SK-N-SH (cell line): ENCODE results near the gene TLE6. TPM values are rescaled to one million over a fixed set of nuclear protein-coding genes. Genes with fewer than 3 reads are reported as not detected.

Experiments used
- CTCF ChIA-PET: fragments of 300-600, 350-600 bp; formaldehyde crosslinking; extraction: SDS; loops from one replicate; lab custom pipeline; 2021; lab: Yijun Ruan, JAX
- POLR2A ChIA-PET: fragments of 350-600 bp; sonication (Branson Sonifier 250); formaldehyde crosslinking; extraction: SDS; loops from one replicate; lab custom pipeline; 2020; ENCODE audit warnings: antibody characterized with exemption, inconsistent platforms; lab: Yijun Ruan, JAX
- DNase-seq: peaks from one replicate; pipeline ENCODE4 v3.0.0; 2012
- H2AFZ ChIP-seq: fragments of 200-600 bp; sonication (generic); 2 replicates; pipeline ENCODE4 v1.8.1; 2016; ENCODE audit warnings: antibody characterized with exemption, mild to moderate bottlenecking, low read depth
- H3F3A ChIP-seq: fragments of 200-600 bp; sonication (generic); replicated peaks from 2 replicates; pipeline ENCODE3; 2016; ENCODE audit warnings: antibody characterized with exemption, mild to moderate bottlenecking; ENCODE audit not compliant: insufficient read depth
- H3K27ac ChIP-seq, 2 experiments: fragments of 200-500 bp in 1 of 2; fragments of 200-600 bp in 1 of 2; sonication (Bioruptor generic) in 1 of 2; sonication (generic), shearing (Covaris generic) in 1 of 2; 2 replicates each; pipeline versions ENCODE4 v1.5.1 to v1.6.1; 2014 to 2016; ENCODE audit warnings: low read depth in 2 of 2, inconsistent platforms in 1 of 2, low read length in 1 of 2, mild to moderate bottlenecking in 1 of 2, mixed read lengths in 1 of 2
- H3K27me3 ChIP-seq: fragments of 200-600 bp; sonication (generic), shearing (Covaris generic); 2 replicates; pipeline ENCODE4 v1.6.1; 2016; ENCODE audit warnings: mixed run types; ENCODE audit not compliant: insufficient read depth
- H3K36me3 ChIP-seq, 2 experiments: fragments of 200-500 bp in 1 of 2; fragments of 200-600 bp in 1 of 2; sonication (Bioruptor generic) in 1 of 2; sonication (generic) in 1 of 2; replicated peaks in 1 of 2; 2 replicates each; pipeline versions ENCODE3 to v1.5.1; 2014 to 2016; ENCODE audit warnings: low read length in 1 of 2, mild to moderate bottlenecking in 1 of 2; ENCODE audit not compliant: insufficient read depth in 2 of 2, control insufficient read depth in 1 of 2
- H3K4me1 ChIP-seq, 2 experiments: fragments of 200-500 bp in 1 of 2; fragments of 200-600 bp in 1 of 2; sonication (Bioruptor generic) in 1 of 2; sonication (generic), shearing (Covaris generic) in 1 of 2; 2 replicates each; pipeline versions ENCODE4 v1.5.1 to v1.6.1; 2014 to 2016; ENCODE audit warnings: low read depth in 1 of 2, low read length in 1 of 2, mixed run types in 1 of 2; ENCODE audit not compliant: insufficient read depth in 2 of 2, control insufficient read depth in 1 of 2
- H3K4me2 ChIP-seq: fragments of 200-600 bp; sonication (generic), shearing (Covaris generic); 2 replicates; pipeline ENCODE4 v1.6.1; 2017; ENCODE audit warnings: mixed run types
- H3K4me3 ChIP-seq, 2 experiments: fragments of 200-500 bp in 1 of 2; fragments of 200-600 bp in 1 of 2; sonication (Bioruptor generic) in 1 of 2; sonication (generic), shearing (Covaris generic) in 1 of 2; 2 replicates each; pipeline versions ENCODE4 v1.5.1 to v1.8.1; 2014 to 2016; ENCODE audit warnings: low read depth in 2 of 2, inconsistent platforms in 1 of 2, low read length in 1 of 2, mild to moderate bottlenecking in 1 of 2, mixed read lengths in 1 of 2, moderate library complexity in 1 of 2
- H3K79me2 ChIP-seq: fragments of 200-600 bp; sonication (generic); 2 replicates; pipeline ENCODE4 v1.8.1; 2017; ENCODE audit warnings: mild to moderate bottlenecking; ENCODE audit not compliant: insufficient read depth
- H3K9ac ChIP-seq: fragments of 200-600 bp; sonication (generic); 2 replicates; pipeline ENCODE4 v1.6.1; 2017; ENCODE audit warnings: mixed run types
- H3K9me2 ChIP-seq: fragments of 200-600 bp; sonication (generic); 2 replicates; pipeline ENCODE4 v1.6.1; 2017; ENCODE audit warnings: mixed run types
- H3K9me3 ChIP-seq: fragments of 200-600 bp; sonication (generic); 2 replicates; pipeline ENCODE4 v1.6.1; 2017; ENCODE audit warnings: mixed run types, mild to moderate bottlenecking, moderate library complexity
- H4K20me1 ChIP-seq: fragments of 200-600 bp; sonication (generic); 2 replicates; pipeline ENCODE4 v1.6.1; 2017; ENCODE audit warnings: mild to moderate bottlenecking, mixed run types; ENCODE audit not compliant: insufficient read depth
- CHD2 ChIP-seq: fragments of 150-350 bp; IDR thresholded peaks from 2 replicates; pipeline ENCODE4 v1.6.1; 2018; ENCODE audit warnings: low read length; ENCODE audit not compliant: partially characterized antibody
- GABPA ChIP-seq: IDR thresholded peaks from 2 replicates; pipeline ENCODE4 v1.4.0; 2012; ENCODE audit warnings: low read depth, mild to moderate bottlenecking
- GATA2 ChIP-seq: sonication (generic); formaldehyde crosslinking; IDR thresholded peaks from 2 replicates; pipeline ENCODE4 v1.5.0; 2020; ENCODE audit warnings: mild to moderate bottlenecking, missing genetic modification reagents
- JUND ChIP-seq: IDR thresholded peaks from 2 replicates; pipeline ENCODE4 v1.4.0; 2012
- NRF1 ChIP-seq: IDR thresholded peaks from 2 replicates; pipeline ENCODE4 v1.6.1; 2012; ENCODE audit warnings: low read depth, mild to moderate bottlenecking, low read length
- SIN3A ChIP-seq: IDR thresholded peaks from 2 replicates; pipeline ENCODE4 v1.6.1; 2012; ENCODE audit warnings: low read depth, mild to moderate bottlenecking, low read length, moderate library complexity, borderline replicate concordance
- TCF12 ChIP-seq: IDR thresholded peaks from 2 replicates; pipeline ENCODE4 v1.4.0; 2012
- WGBS: methylation state at CpG from one replicate; pipeline ENCODE4 v1.1.6; 2017; ENCODE audit warnings: low lambda C conversion rate; 5-methylcytosine and 5-hydroxymethylcytosine counted together
- polyA plus RNA-seq, 3 experiments: library from polyadenylated mRNA; depleted of rRNA; stranded (reverse); fragments of >200 nt; gene quantifications; 2 replicates each; pipeline ENCODE4 v1.2.3, GENCODE V29; 2012
- TF ChIP-seq, protein P1 (sequence below): IDR thresholded peaks from 2 replicates; pipeline ENCODE4; 2012
- TF ChIP-seq, protein P2 (sequence below): IDR thresholded peaks from 2 replicates; pipeline ENCODE4 v1.6.1; 2012; ENCODE audit warnings: mild to moderate bottlenecking, low read depth, low read length, moderate library complexity
- TF ChIP-seq, protein P3 (sequence below): fragments of 150-350 bp; IDR thresholded peaks from 2 replicates; pipeline ENCODE4 v1.6.1; 2016; ENCODE audit warnings: mild to moderate bottlenecking, low read depth, low read length

Gene TLE6
- polyA plus RNA-seq, 1 of the 3 experiments (the other 2 are of a cell fraction) = 3.3 TPM

DNA sequence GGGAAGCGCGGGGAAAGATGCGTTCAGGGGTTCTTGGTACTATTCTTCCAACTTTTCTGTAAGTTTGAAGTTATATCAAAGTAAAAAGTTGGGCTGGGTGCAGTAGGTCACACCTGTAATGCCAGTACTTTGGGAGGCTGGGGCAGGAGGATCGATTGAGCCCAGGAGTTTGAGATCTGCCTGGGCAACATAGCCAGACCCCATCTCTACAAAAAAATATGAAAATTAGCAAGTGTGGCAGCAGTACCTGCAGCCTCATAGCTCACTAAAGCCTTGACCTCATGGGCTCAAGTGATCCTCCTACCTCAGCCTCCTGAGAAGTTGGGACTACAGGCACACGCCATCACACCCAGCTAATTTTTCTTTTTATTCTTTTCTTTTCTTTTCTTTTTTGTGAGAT lies 20.2 kb upstream of the TLE6 start (continued):
- TF ChIP-seq, protein P1, sequence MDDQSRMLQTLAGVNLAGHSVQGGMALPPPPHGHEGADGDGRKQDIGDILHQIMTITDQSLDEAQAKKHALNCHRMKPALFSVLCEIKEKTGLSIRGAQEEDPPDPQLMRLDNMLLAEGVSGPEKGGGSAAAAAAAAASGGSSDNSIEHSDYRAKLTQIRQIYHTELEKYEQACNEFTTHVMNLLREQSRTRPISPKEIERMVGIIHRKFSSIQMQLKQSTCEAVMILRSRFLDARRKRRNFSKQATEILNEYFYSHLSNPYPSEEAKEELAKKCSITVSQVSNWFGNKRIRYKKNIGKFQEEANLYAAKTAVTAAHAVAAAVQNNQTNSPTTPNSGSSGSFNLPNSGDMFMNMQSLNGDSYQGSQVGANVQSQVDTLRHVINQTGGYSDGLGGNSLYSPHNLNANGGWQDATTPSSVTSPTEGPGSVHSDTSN = no peak
- TF ChIP-seq GABPA = no peak
- TF ChIP-seq JUND = no peak
- TF ChIP-seq, protein P2, sequence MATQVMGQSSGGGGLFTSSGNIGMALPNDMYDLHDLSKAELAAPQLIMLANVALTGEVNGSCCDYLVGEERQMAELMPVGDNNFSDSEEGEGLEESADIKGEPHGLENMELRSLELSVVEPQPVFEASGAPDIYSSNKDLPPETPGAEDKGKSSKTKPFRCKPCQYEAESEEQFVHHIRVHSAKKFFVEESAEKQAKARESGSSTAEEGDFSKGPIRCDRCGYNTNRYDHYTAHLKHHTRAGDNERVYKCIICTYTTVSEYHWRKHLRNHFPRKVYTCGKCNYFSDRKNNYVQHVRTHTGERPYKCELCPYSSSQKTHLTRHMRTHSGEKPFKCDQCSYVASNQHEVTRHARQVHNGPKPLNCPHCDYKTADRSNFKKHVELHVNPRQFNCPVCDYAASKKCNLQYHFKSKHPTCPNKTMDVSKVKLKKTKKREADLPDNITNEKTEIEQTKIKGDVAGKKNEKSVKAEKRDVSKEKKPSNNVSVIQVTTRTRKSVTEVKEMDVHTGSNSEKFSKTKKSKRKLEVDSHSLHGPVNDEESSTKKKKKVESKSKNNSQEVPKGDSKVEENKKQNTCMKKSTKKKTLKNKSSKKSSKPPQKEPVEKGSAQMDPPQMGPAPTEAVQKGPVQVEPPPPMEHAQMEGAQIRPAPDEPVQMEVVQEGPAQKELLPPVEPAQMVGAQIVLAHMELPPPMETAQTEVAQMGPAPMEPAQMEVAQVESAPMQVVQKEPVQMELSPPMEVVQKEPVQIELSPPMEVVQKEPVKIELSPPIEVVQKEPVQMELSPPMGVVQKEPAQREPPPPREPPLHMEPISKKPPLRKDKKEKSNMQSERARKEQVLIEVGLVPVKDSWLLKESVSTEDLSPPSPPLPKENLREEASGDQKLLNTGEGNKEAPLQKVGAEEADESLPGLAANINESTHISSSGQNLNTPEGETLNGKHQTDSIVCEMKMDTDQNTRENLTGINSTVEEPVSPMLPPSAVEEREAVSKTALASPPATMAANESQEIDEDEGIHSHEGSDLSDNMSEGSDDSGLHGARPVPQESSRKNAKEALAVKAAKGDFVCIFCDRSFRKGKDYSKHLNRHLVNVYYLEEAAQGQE = no peak
- TF ChIP-seq NRF1 = no peak
- TF ChIP-seq, protein P3, sequence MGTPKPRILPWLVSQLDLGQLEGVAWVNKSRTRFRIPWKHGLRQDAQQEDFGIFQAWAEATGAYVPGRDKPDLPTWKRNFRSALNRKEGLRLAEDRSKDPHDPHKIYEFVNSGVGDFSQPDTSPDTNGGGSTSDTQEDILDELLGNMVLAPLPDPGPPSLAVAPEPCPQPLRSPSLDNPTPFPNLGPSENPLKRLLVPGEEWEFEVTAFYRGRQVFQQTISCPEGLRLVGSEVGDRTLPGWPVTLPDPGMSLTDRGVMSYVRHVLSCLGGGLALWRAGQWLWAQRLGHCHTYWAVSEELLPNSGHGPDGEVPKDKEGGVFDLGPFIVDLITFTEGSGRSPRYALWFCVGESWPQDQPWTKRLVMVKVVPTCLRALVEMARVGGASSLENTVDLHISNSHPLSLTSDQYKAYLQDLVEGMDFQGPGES = no peak
- TF ChIP-seq TCF12 = no peak

DNA sequence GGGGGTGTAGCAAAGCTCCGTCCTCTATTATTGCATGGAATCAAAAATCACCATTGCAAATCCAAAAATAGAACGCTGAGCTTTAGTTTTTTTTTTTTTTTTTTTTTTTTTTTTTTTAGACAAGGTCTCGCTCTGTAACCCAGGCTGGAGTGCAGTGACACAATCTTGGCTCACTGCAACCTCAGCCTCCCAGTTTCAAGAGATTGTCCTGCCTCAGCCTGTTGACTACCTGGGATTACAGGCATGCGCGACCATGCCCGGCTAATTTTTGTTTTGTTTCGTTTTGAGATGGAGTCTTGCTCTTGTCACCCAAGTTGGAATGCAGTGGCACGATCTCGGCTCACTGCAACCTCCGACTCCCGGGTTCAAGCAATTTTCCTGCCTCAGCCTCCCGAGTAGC lies 17.2 kb upstream of the TLE6 start:
- ChIA-PET POLR2A (no interaction called here), CTCF (interaction anchor here (0.6 to 10.7 kb wide), 6 partner anchors 9 to 167 kb away, joined by 3 to 154 read pairs (median 9); no protein-coding TSS in a partner anchor)
- no peak for DNase-seq
- no peaks in the 10 kb centered on the region for H3K79me2 ChIP-seq
- no peaks in the 10 kb centered on the region for H3K36me3 ChIP-seq
- WGBS = 70% methylated on average over 12 of the region's 12 CpGs
- H3K4me2 ChIP-seq = no peak overlapping the region
- H2AFZ ChIP-seq = no peak overlapping the region
- H3F3A ChIP-seq = no peaks in the 10 kb centered on the region
- no peaks in the 10 kb centered on the region for H4K20me1 ChIP-seq
- no peaks in the 10 kb centered on the region for H3K9me3 ChIP-seq
- 0 out of 2 replicates have a peak, but pooled peaks cover 3% of the 10 kb centered on the region for H3K27me3 ChIP-seq
- H3K9ac ChIP-seq = no peak overlapping the region
- no peak overlapping the region for H3K27ac ChIP-seq
- no peak overlapping the region for H3K4me3 ChIP-seq
- no peak for TF ChIP-seq TCF12
- TF ChIP-seq CHD2 = no peak
- no peak for TF ChIP-seq SIN3A
- no peak for TF ChIP-seq GATA2
- H3K4me1 ChIP-seq = no peaks in the 10 kb centered on the region
- H3K9me2 ChIP-seq = no peaks in the 10 kb centered on the region
